Adrenal gland (tissue), 5 donors: ENCODE measurements around the gene KRTAP1-1.

Source experiments
- CTCF ChIP-seq, 6 experiments: fragments of 450-650 bp in 4 of 6; fragments of 200-600 bp in 2 of 6; sonication (generic) in 1 of 6; IDR thresholded peaks; 1 replicate in 5 of 6; 2 replicates in 1 of 6; pipeline versions ENCODE4 v1.5.1 to v1.8.0; 2016 to 2021; ENCODE audit warnings: antibody characterized with exemption in 6 of 6, mild to moderate bottlenecking in 2 of 6, moderate library complexity in 1 of 6
- POLR2A ChIP-seq, 2 donors: fragments of 450-650 bp; IDR thresholded peaks; one replicate each; pipeline ENCODE4 v1.6.1; 2017; ENCODE audit warnings: antibody characterized with exemption in 2 of 2, mild to moderate bottlenecking in 2 of 2, moderate library complexity in 1 of 2
- donor health status: DM: no; HTN: no; CAD: no.

GRCh38 chr17:41052566-41052965, 11.3 kb upstream of the KRTAP1-1 start:
- TF ChIP-seq POLR2A (IDR thresholded peaks at IDR 0.05) (no peak), CTCF (IDR thresholded peaks at IDR 0.05) (no peak)
